GM19193 (cell line): Measurements from ENCODE around the gene SLC41A2.
A peak's percentile ranks its signal among the peaks of the same experiment; 100 is the strongest.

Source experiments
- POLR2A ChIP-seq: IDR thresholded peaks from 4 replicates; pipeline ENCODE4 v1.6.1; 2011; ENCODE audit not compliant: insufficient read depth, insufficient read length; ENCODE audit errors: extremely low read depth

Gene SLC41A2, protein sequence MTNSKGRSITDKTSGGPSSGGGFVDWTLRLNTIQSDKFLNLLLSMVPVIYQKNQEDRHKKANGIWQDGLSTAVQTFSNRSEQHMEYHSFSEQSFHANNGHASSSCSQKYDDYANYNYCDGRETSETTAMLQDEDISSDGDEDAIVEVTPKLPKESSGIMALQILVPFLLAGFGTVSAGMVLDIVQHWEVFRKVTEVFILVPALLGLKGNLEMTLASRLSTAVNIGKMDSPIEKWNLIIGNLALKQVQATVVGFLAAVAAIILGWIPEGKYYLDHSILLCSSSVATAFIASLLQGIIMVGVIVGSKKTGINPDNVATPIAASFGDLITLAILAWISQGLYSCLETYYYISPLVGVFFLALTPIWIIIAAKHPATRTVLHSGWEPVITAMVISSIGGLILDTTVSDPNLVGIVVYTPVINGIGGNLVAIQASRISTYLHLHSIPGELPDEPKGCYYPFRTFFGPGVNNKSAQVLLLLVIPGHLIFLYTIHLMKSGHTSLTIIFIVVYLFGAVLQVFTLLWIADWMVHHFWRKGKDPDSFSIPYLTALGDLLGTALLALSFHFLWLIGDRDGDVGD

DNA sequence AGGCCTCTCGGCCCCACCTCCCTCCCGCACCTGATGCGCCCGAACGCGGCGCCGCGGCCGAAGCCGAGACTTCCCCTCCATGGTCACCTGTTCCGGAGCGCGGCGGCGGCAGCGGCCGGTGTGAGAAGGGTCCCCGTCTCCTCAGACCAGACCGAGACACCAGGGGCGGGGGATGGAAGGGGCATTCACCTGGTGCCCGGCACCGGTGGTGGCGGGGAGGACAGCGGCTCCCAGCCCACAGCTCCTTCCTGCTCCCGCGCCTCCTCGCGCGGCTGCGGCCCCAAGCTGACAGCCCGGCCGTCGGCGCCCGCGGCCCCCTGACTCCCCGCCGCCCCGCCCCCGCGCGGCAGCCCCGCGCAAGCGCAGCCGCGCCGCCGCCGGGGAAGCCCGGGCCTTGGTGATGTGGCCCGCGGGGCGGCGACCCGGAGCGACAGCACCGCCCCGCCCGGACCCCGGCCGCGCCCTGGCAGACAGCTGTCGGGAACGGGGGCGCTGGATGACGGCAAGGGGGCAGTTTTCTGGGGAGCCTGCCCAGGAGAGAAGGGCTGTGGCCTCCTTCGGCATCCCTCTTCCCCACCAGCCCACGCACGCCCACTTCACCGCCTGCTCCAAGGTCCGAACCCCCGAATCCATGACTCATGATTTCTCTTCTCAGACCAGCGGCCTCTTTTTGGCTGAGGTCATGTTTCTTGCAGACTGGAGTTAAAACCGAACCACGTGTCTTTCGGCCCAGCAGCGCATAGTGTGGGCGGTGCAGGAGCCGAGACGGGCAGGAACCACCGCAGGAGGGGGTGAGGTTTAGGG lies at the start of gene SLC41A2:
Gene SLC41A2, minus strand, starts transcription at position 290 of the 804 bp plus-strand sequence. CDS start 29,763 bp downstream, outside the sequence.
- peak; percentile 83 for TF ChIP-seq POLR2A

GRCh38 chr12:105001476-105001875 lies 43.4 kb upstream of the SLC41A2 start:
- TF ChIP-seq POLR2A: no peak

GRCh38 chr12:104999347-104999685 lies 41.2 kb upstream of the SLC41A2 start:
- no peak for TF ChIP-seq POLR2A

DNA sequence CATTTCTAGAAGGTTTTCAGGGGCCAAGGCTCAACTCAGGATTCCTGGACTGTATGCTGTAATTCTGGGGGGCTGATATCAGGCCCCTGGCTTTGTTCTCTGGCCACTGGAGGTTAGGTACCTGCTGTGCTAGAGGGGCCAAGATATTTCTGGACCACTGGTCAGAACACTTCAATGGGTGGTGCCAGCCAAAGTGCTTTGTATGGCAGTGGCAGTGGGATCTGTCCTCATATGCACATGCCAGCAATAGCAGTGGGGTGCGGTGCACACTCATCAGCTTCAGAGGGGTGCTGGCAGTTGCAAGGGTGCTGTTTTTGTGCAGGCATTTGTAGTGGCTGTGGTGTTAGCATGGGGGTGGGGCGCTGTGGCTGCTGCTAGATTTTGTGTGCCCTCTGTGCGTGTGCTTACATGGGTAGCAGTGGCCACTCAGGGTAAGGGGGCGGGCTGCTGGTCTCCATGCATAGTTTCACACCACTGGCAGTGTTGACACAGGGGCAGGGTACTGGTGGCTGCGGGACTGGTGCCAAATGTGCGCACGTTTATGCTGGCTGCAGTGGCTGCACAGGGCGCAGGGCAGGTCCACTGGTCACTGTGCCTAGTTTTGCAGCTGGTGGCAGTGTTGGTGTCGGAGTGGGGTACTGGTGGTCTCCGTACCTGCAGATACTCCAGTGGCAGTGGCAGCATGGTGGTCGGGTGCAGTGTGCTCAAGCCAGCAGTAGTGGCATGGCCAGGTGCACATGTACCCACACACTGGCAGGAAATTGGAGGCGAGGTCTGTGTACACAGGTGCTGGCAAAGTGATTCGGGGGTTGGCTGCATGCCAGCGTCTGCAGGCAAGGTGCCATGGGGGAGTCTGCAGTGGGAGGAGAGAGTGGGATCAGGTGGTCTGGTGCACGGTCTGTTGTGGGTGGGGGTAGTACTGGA lies 40.6 kb upstream of the SLC41A2 start:
- TF ChIP-seq POLR2A: no peak

DNA sequence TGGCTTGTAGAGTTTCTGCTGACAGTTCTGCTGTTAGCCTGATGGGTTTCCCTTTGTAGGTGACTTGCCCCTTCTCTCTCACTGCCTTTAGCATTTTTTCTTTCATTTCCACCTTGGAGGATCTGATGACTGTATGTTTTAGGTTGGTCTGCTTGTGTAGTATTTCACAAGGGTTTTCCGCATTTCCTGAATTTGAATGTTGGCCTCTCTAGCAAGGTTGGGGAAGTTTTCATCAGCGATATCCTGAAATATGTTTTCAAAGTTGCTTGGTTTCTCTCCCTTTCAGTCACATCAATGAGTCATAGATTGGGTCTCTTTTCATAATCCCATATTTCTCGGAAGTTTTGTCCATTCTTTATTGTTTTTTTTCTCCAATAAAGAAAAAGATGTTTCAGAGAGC lies 39.5 kb upstream of the SLC41A2 start:
- no peak for TF ChIP-seq POLR2A

DNA sequence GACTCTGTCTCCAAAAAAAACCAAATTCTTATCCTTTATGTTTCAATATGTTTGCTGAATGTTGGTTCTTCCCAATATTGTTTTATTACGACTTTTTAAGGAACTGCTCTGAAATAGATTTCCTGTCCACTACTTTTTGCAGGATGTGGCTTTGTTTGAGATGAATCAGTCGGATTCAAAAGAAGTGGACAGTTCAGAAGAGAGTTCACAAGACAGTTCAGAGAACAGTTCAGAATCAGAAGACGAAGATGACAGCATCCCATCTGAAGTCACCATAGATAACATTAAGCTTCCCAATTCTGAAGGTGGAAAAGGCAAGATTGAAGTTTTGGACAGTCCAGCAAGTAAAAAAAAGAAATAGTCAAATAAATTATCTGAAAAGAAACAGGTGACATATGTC lies 36.2 kb upstream of the SLC41A2 start:
- no peak for TF ChIP-seq POLR2A

- TF ChIP-seq POLR2A: no peak
These were observed 33.6 kb upstream of the SLC41A2 start for GRCh38 chr12:104991565-104992128.

DNA sequence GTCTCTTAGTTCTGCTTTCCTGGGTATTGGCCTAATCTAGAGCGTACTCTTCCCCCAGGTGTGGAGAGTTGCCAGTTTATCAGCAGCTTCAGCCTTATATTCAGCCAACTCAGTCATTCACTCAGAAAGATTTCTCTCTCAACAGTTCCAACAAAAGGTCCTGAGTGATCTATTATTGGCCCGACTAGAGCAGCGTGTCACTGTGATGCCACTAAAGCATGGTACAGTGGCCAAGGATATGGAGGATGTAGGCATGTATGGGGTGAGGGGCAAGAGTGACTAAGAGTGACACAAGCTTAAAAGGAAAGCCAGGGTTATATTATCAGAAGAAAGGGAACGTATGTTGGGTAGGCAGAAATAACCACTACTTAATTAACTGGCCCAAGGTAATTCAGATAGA lies 32.9 kb upstream of the SLC41A2 start:
- no peak for TF ChIP-seq POLR2A

DNA sequence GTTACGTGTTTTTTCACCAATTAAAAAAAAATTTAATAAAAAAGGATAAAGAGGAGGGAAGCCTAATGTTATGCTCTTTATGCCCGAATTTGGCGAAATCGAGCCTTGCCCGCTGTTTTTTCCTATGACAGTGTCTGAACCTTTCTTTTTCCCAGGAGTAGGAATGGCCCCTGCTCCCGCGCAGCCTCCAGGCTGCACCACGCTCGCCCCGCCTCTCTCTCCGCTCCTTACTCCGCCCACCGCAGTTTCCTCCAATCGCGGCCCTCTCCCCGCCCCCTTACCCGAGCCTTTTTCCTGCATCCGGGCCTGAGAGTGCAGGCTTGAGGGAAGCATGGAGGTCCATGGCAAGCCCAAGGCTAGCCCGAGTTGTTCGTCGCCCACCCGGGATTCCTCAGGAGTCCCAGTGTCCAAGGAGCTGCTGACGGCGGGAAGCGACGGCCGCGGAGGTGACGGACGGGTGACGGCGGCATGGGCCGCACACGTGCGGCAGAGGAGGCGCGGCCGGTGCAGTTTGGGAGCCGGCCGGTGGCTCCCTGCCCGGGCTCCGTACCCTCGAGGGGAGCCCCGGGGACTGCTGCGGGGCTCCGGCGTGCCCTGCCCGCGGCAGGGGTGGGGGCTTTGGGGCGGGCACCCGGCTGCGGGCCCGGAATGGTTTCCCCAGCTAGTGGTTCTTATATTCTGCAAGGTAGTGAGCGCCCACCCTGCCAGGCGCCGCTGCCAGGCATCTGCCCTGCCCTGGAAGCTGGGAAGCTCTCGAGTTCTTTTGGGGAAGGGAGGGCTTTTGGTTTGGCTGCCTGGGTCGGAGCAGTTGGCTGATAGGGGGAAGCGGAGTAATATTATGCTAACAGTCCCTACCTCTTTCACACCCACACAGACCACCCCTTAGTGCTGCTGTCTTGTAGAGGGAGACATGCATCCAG lies 28.2 kb upstream of the SLC41A2 start, which contains the start of gene NOPCHAP1:
Gene NOPCHAP1, plus strand, starts transcription at position 295 of the 920 bp plus-strand sequence. Its CDS starts 37 bp downstream, at position 332.
- TF ChIP-seq POLR2A: peak; percentile 88

GRCh38 chr12:104985206-104985605 lies 27.1 kb upstream of the SLC41A2 start:
- no peak for TF ChIP-seq POLR2A

DNA sequence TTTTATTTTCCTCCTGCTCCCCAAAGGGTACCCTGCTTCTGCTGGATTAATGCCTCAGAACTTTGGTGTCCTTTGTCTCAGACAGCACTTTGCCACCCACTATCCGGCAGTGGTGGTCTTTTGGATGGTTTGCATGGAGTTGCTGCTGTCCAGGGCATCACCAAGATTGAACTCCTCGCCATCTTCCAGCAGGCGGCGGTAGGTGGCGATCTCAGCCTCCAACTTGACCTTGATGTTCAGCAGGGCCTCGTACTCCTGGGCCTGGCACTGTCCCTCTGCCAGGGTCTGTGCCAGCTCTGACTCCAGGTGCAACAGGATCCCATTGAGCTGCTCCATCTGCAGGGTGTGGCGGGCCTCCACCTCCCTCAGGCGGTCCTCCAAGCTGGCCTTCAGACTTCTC lies 18.6 kb upstream of the SLC41A2 start:
- no peak for TF ChIP-seq POLR2A

DNA sequence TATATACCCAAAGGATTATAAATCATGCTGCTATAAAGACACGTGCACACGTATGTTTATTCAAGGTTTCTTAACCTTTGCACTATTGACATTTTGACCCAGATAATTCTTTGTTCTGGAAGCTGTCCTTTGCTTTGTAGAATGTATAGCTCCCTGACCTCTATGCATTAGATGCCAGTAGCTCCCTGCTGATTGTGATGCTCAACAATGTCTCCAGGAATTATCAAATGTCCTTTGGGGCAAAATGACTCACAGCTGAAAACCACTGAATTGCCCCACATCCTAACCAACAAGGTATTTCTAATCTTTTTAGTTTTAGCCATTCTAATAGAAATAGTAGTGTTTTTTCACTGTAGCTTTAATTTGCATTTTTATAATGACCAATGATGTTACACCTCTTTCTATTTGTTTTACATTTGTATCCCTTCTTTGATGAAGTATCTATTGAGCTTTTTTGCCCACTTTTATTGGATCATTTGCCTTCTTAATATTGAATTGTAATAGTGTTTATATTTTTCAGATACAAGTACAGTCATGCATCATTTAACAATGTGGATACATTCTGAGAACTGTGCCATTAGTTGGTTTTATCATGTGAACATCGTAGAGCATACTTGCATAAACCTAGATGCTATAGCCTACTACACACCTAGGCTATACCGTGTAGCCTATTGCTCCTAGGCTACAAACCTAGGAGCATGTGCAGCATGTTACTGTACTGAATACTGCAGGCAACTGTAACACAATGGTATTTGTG lies 17.7 kb upstream of the SLC41A2 start:
- TF ChIP-seq POLR2A: no peak
